H9 (cell line): ENCODE results near the gene GABRR2. TPM values are rescaled to one million over a fixed set of nuclear protein-coding genes. Genes with fewer than 3 reads are reported as not detected.

Experiments used
- DNase-seq: peaks from one replicate; pipeline ENCODE4 v3.0.0-alpha.2; 2017
- H2AFZ ChIP-seq: one replicate; pipeline ENCODE4 v1.6.1; 2013; ENCODE audit warnings: mild to moderate bottlenecking, low read length, control low read depth, moderate library complexity
- H2AK5ac ChIP-seq: 2 replicates; pipeline ENCODE4 v1.6.1; 2013; ENCODE audit warnings: low read length, control low read depth, mixed read lengths; ENCODE audit not compliant: insufficient read length
- H2BK120ac ChIP-seq: one replicate; pipeline ENCODE4 v1.6.1; 2013; ENCODE audit warnings: low read depth, mild to moderate bottlenecking, low read length, control low read depth, inconsistent platforms; ENCODE audit not compliant: poor library complexity, severe bottlenecking
- H2BK12ac ChIP-seq: 2 replicates; pipeline ENCODE4 v1.6.1; 2013; ENCODE audit warnings: low read length, control low read depth, mixed read lengths, low read depth; ENCODE audit not compliant: insufficient read length
- H2BK15ac ChIP-seq: 2 replicates; pipeline ENCODE4 v1.6.1; 2013; ENCODE audit warnings: low read depth, low read length, control low read depth
- H2BK20ac ChIP-seq: one replicate; pipeline ENCODE4 v1.6.1; 2013; ENCODE audit warnings: low read depth, mild to moderate bottlenecking, low read length, control low read depth, inconsistent platforms; ENCODE audit not compliant: poor library complexity, severe bottlenecking
- H2BK5ac ChIP-seq: 2 replicates; pipeline ENCODE4 v1.6.1; 2013; ENCODE audit warnings: low read length, control low read depth, mixed read lengths; ENCODE audit not compliant: insufficient read length
- H3K14ac ChIP-seq: 2 replicates; pipeline ENCODE4 v1.6.1; 2013; ENCODE audit warnings: low read length, control low read depth; ENCODE audit not compliant: insufficient read depth
- H3K18ac ChIP-seq: 2 replicates; pipeline ENCODE4 v1.6.1; 2013; ENCODE audit warnings: low read depth, mild to moderate bottlenecking, mixed read lengths, low read length, control low read depth; ENCODE audit not compliant: insufficient read length
- H3K23ac ChIP-seq: 2 replicates; pipeline ENCODE4 v1.6.1; 2013; ENCODE audit warnings: low read length, control low read depth, mixed read lengths, low read depth; ENCODE audit not compliant: insufficient read length
- H3K23me2 ChIP-seq: 2 replicates; pipeline ENCODE4 v1.6.1; 2013; ENCODE audit warnings: low read depth, mild to moderate bottlenecking, mixed read lengths, low read length, control low read depth; ENCODE audit not compliant: insufficient read length, poor library complexity, severe bottlenecking
- H3K27ac ChIP-seq: 2 replicates; pipeline ENCODE4 v1.5.1; 2013; ENCODE audit warnings: low read length, control low read depth, mixed read lengths, low read depth; ENCODE audit not compliant: insufficient read length
- H3K27me3 ChIP-seq: 2 replicates; pipeline ENCODE4 v1.6.1; 2013; ENCODE audit warnings: low read length, control low read depth, inconsistent platforms; ENCODE audit not compliant: insufficient read depth
- H3K4ac ChIP-seq: 2 replicates; pipeline ENCODE4 v1.6.1; 2013; ENCODE audit warnings: low read depth, mild to moderate bottlenecking, control low read depth, inconsistent platforms, low read length, moderate library complexity
- H3K4me1 ChIP-seq: 2 replicates; pipeline ENCODE4 v1.6.1; 2013; ENCODE audit warnings: low read length, control low read depth, inconsistent platforms; ENCODE audit not compliant: insufficient read depth
- H3K4me2 ChIP-seq: 2 replicates; pipeline ENCODE4 v1.6.1; 2013; ENCODE audit warnings: low read length, control low read depth, mixed read lengths; ENCODE audit not compliant: insufficient read length, insufficient read depth
- H3K56ac ChIP-seq: 2 replicates; pipeline ENCODE4 v1.6.1; 2013; ENCODE audit warnings: low read depth, mild to moderate bottlenecking, mixed read lengths, low read length, control low read depth; ENCODE audit not compliant: insufficient read length
- H3K79me1 ChIP-seq: 2 replicates; pipeline ENCODE4 v1.6.1; 2013; ENCODE audit warnings: low read depth, mild to moderate bottlenecking, moderate library complexity, low read length, control low read depth, inconsistent platforms; ENCODE audit not compliant: insufficient read depth, poor library complexity, severe bottlenecking
- H3K79me2 ChIP-seq: 2 replicates; pipeline ENCODE4 v1.6.1; 2013; ENCODE audit warnings: low read length, control low read depth, inconsistent platforms; ENCODE audit not compliant: insufficient read depth
- H3K9ac ChIP-seq: 2 replicates; pipeline ENCODE4 v1.6.1; 2013; ENCODE audit warnings: low read length, control low read depth, mixed read lengths; ENCODE audit not compliant: insufficient read length; ENCODE audit errors: extremely low read depth
- H3K9me3 ChIP-seq: one replicate; pipeline ENCODE4 v1.6.1; 2013; ENCODE audit warnings: low read depth, low read length, inconsistent platforms; ENCODE audit not compliant: control insufficient read depth
- H3T11ph ChIP-seq: one replicate; pipeline ENCODE4 v1.6.1; 2013; ENCODE audit warnings: mild to moderate bottlenecking, low read length, control low read depth, inconsistent platforms
- H4K20me1 ChIP-seq: one replicate; pipeline ENCODE4 v1.6.1; 2013; ENCODE audit not compliant: control insufficient read depth, insufficient read length, insufficient read depth
- H4K5ac ChIP-seq: 2 replicates; pipeline ENCODE4 v1.6.1; 2013; ENCODE audit warnings: low read depth, mild to moderate bottlenecking, mixed read lengths, low read length, control low read depth; ENCODE audit not compliant: insufficient read length
- H4K8ac ChIP-seq: replicated peaks from 2 replicates; pipeline ENCODE4 v1.6.1; 2013; ENCODE audit warnings: low read length, control low read depth, mixed read lengths, low read depth; ENCODE audit not compliant: insufficient read length
- H4K91ac ChIP-seq: 2 replicates; pipeline ENCODE4 v1.6.1; 2013; ENCODE audit warnings: low read depth, mild to moderate bottlenecking, moderate library complexity, mixed read lengths, low read length, control low read depth; ENCODE audit not compliant: insufficient read length
- H3K27ac Mint-ChIP-seq, 3 experiments: 2 replicates in 2 of 3; 3 replicates in 1 of 3; pipeline ENCODE4 v1.8.0; 2020 to 2021; ENCODE audit warnings: mixed read lengths in 3 of 3, mild to moderate bottlenecking in 1 of 3, moderate library complexity in 1 of 3
- H3K27me3 Mint-ChIP-seq: 2 replicates; pipeline ENCODE4 v1.8.0; 2021; ENCODE audit warnings: low read depth, mild to moderate bottlenecking, moderate library complexity, mixed read lengths
- H3K36me3 Mint-ChIP-seq, 3 experiments: 2 replicates in 2 of 3; 3 replicates in 1 of 3; pipeline ENCODE4 v1.8.0; 2020 to 2021; ENCODE audit warnings: low read depth in 3 of 3, mixed read lengths in 3 of 3; ENCODE audit not compliant: insufficient read depth in 1 of 3
- H3K4me1 Mint-ChIP-seq, 2 experiments: 2 replicates each; pipeline ENCODE4 v1.8.0; 2020; ENCODE audit warnings: mixed read lengths in 2 of 2
- H3K4me3 Mint-ChIP-seq, 2 experiments: 2 replicates in 1 of 2; 3 replicates in 1 of 2; pipeline ENCODE4 v1.8.0; 2020 to 2021; ENCODE audit warnings: mild to moderate bottlenecking in 2 of 2, mixed read lengths in 2 of 2, moderate library complexity in 1 of 2
- H3K9me3 Mint-ChIP-seq, 2 experiments: 2 replicates in 1 of 2; 3 replicates in 1 of 2; pipeline ENCODE4 v1.8.0; 2020; ENCODE audit warnings: mild to moderate bottlenecking in 2 of 2, mixed read lengths in 2 of 2, moderate library complexity in 1 of 2
- CTCF ChIP-seq: fragments of 200-600 bp; sonication (generic); conservative IDR thresholded peaks from 3 replicates; pipeline ENCODE4 v1.8.0; 2021; ENCODE audit warnings: antibody characterized with exemption, mild to moderate bottlenecking
- WGBS: extraction: QIAGEN DNeasy Blood & Tissue Kit; methylation state at CpG from one replicate; pipeline ENCODE4 v1.1.7; 2013; ENCODE audit warnings: missing lambda C conversion rate, low lambda C conversion rate, mixed read lengths; ENCODE audit not compliant: insufficient read length; ENCODE audit errors: extremely low coverage; 5-methylcytosine and 5-hydroxymethylcytosine counted together
- total RNA-seq: library from RNA; stranded (reverse); gene quantifications from 2 replicates; pipeline ENCODE4 v1.2.1, GENCODE V29; 2021

GABRR2 gene
- total RNA-seq, 1 experiment from 2014 or later: not detected

GRCh38 chr6:89301586-89302194 is 13.4 kb downstream of the GABRR2 start:
- Mint-ChIP-seq H3K9me3 (peaks cover 3 to 4% of the 10 kb centered on the region in 2 experiments; a peak in 3 of 5 replicates), H3K4me3 (no peak overlapping the region), H3K27ac (no peak overlapping the region; a peak in 1 of 7 replicates), H3K36me3 (no peaks in the 10 kb centered on the region; a peak in 1 of 7 replicates), H3K4me1 (peaks cover 10 to 18% of the 10 kb centered on the region in 2 experiments), H3K27me3 (no peaks in the 10 kb centered on the region)
- Histone ChIP-seq H3T11ph (no peak overlapping the region), H2BK12ac (no peak overlapping the region), H2BK20ac (no peak overlapping the region), H2BK15ac (no peak overlapping the region), H4K8ac (no peak overlapping the region), H3K23me2 (no peaks in the 10 kb centered on the region), H3K56ac (no peak overlapping the region), H4K91ac (no peak overlapping the region), H2BK5ac (no peak overlapping the region), H3K9ac (no peak overlapping the region), H3K14ac (no peak overlapping the region), H3K79me1 (no peaks in the 10 kb centered on the region), H3K18ac (no peak overlapping the region), H2BK120ac (no peak overlapping the region), H2AFZ (no peak overlapping the region), H3K4ac (no peak overlapping the region), H3K23ac (no peak overlapping the region), H3K27ac (no peak overlapping the region), H2AK5ac (no peak overlapping the region), H3K4me2 (no peak overlapping the region), H4K20me1 (no peaks in the 10 kb centered on the region), H3K27me3 (no peaks in the 10 kb centered on the region), H4K5ac (no peak overlapping the region), H3K79me2 (no peaks in the 10 kb centered on the region), H3K4me1 (no peaks in the 10 kb centered on the region), H3K9me3 (no peaks in the 10 kb centered on the region)
- WGBS: no CpG with 5 or more reads among the region's 25 CpGs
- DNase-seq: no peak
- TF ChIP-seq CTCF: no peak
